ENCODE results near the gene ROPN1. TPM values are rescaled to one million over a fixed set of nuclear protein-coding genes. Genes with fewer than 3 reads are reported as not detected.
"Not testable (repeated sequence)": the region's sequence is repeated elsewhere in the genome, so short reads cannot be mapped to it uniquely, and the experiment has no call there.

ROPN1 gene
- total RNA-seq, 1 experiment from 2014 or later, result not detected

GRCh38 chr3:124014366-124014942, 22.5 kb upstream of the ROPN1 start:
- DNase-seq (ENCODE audit: low read depth, low spot score) (no peak), ATAC-seq (no peak)
- H2AFZ ChIP-seq (ENCODE audit: low read depth, low read length, poor library complexity, severe bottlenecking), result no peak overlapping the region
- H4K20me1 ChIP-seq (ENCODE audit: insufficient read depth), result no peaks in the 10 kb centered on the region
- no peaks in the 10 kb centered on the region for H3K4me1 ChIP-seq (ENCODE audit: control insufficient read depth in 1 of 2, insufficient read depth in 2 of 2, low read length in 2 of 2)
- H3K27me3 ChIP-seq (ENCODE audit: insufficient read depth, low read length), result peaks cover 58% of the 10 kb centered on the region
- no peak overlapping the region for H3K4me2 ChIP-seq (ENCODE audit: low read length)
- no peaks in the 10 kb centered on the region for H3K9me3 ChIP-seq (ENCODE audit: control insufficient read depth in 1 of 2, insufficient read depth in 1 of 2, low read depth in 1 of 2, low read length in 2 of 2)
- no peaks in the 10 kb centered on the region for H3K36me3 ChIP-seq (ENCODE audit: control insufficient read depth in 1 of 2, insufficient read depth in 2 of 2, low read length in 2 of 2)
- H3K9ac ChIP-seq (ENCODE audit: low read length), result no peak overlapping the region
- no TSS peak for BruUV-seq (replicated peaks)
- TF ChIP-seq POLR2A (IDR thresholded peaks at IDR 0.05; ENCODE audit: borderline replicate concordance, extremely low read depth, insufficient read depth, insufficient read length) (no peak), SIN3A (IDR thresholded peaks at IDR 0.05; ENCODE audit: low read depth) (no peak), EZH2phosphoT487 (IDR thresholded peaks at IDR 0.05; ENCODE audit: borderline replicate concordance) (no peak), EGR1 (IDR thresholded peaks at IDR 0.05; ENCODE audit: low read depth) (no peak), EZH2 (IDR thresholded peaks at IDR 0.05) (no peak), POLR2AphosphoS5 (IDR thresholded peaks at IDR 0.05; ENCODE audit: low read depth, low read length) (no peak), JUND (IDR thresholded peaks at IDR 0.05) (no peak), SRF (IDR thresholded peaks at IDR 0.05; ENCODE audit: low read depth) (no peak), ZBTB33 (IDR thresholded peaks at IDR 0.05; ENCODE audit: extremely low read depth, insufficient replicate concordance, low read length) (no peak), CBX3 (IDR thresholded peaks at IDR 0.05; ENCODE audit: low read depth) (no peak), YY1 (IDR thresholded peaks at IDR 0.05; ENCODE audit: extremely low read depth, insufficient replicate concordance, low read depth, low read length) (no peak), ZNF274 (IDR thresholded peaks at IDR 0.05; ENCODE audit: low read depth, low read length) (no peak), ELF1 (IDR thresholded peaks at IDR 0.05; ENCODE audit: borderline replicate concordance, low read depth) (no peak), SP1 (IDR thresholded peaks at IDR 0.05; ENCODE audit: low read depth) (no peak)
- TF ChIP-seq, protein P1, sequence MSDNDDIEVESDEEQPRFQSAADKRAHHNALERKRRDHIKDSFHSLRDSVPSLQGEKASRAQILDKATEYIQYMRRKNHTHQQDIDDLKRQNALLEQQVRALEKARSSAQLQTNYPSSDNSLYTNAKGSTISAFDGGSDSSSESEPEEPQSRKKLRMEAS (IDR thresholded peaks at IDR 0.05), result no peak
- H3K4me3 ChIP-seq (replicated peaks in 1 of 2; ENCODE audit: low read depth in 1 of 2, low read length in 2 of 2), result no peak overlapping the region
- H3K27ac ChIP-seq (ENCODE audit: low read depth, low read length), result no peak overlapping the region
- ChIA-PET CTCF (interaction anchor here (2.8 kb wide), 1 partner anchor 18 kb away, joined by 11 read pairs; the partner anchor contains the start of gene KALRN), POLR2A (no interaction called here), RAD21 (ENCODE audit: low non-redundant PET in 1 of 2, low total read pairs in 2 of 2, uncharacterized antibody in 2 of 2, unreplicated experiment in 2 of 2) (no interaction called here)
- intact Hi-C loops (cut with micrococcal nuclease), result no loop called here
- no peaks in the 10 kb centered on the region for H3K9me2 ChIP-seq (ENCODE audit: insufficient read depth)
- no peaks in the 10 kb centered on the region for H3K79me2 ChIP-seq (ENCODE audit: insufficient read depth, low read length)

DNA sequence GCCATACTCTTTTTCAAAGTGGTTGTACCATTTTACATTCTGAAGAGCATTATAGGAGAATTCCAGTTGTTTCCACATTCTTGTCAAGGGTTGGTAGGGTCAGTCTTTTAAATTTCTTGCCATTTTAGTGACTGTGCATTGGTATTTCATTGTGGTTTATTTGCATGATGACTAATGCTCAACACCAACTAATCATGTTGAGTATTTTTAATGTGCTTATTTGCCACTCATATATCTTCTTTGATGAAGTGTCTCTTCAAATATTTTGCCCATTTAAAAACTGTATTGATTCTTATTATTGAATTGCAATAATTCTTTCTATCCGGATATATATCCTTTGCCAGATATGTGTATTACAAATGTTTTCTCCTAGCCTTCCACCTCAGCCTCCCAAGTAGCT, 16.4 kb upstream of the ROPN1 start:
- H3K36me3 ChIP-seq (ENCODE audit: control insufficient read depth in 1 of 2, insufficient read depth in 2 of 2, low read length in 2 of 2); H3K9ac ChIP-seq (ENCODE audit: low read length); BruUV-seq (replicated peaks); POLR2A ChIA-PET; H3K4me2 ChIP-seq (ENCODE audit: low read length); H3K27ac ChIP-seq (ENCODE audit: low read depth, low read length); intact Hi-C loops (cut with micrococcal nuclease); ATAC-seq; DNase-seq (ENCODE audit: low read depth, low spot score); RAD21 ChIA-PET (ENCODE audit: low non-redundant PET in 1 of 2, low total read pairs in 2 of 2, uncharacterized antibody in 2 of 2, unreplicated experiment in 2 of 2); H4K20me1 ChIP-seq (ENCODE audit: insufficient read depth); H3K79me2 ChIP-seq (ENCODE audit: insufficient read depth, low read length); H3K4me3 ChIP-seq (replicated peaks in 1 of 2; ENCODE audit: low read depth in 1 of 2, low read length in 2 of 2); H3K4me1 ChIP-seq (ENCODE audit: control insufficient read depth in 1 of 2, insufficient read depth in 2 of 2, low read length in 2 of 2); CTCF ChIA-PET; H3K9me3 ChIP-seq (ENCODE audit: control insufficient read depth in 1 of 2, insufficient read depth in 1 of 2, low read depth in 1 of 2, low read length in 2 of 2); H2AFZ ChIP-seq (ENCODE audit: low read depth, low read length, poor library complexity, severe bottlenecking); H3K9me2 ChIP-seq (ENCODE audit: insufficient read depth): not testable (repeated sequence)
- peaks cover 48% of the 10 kb centered on the region for H3K27me3 ChIP-seq (ENCODE audit: insufficient read depth, low read length)
